DOHH2 (cell line): ENCODE results near the gene CNTNAP2.

Experiments used
- EZH2phosphoT487 ChIP-seq: fragments of 200-600 bp; sonication (generic); IDR thresholded peaks from 2 replicates; pipeline ENCODE4 v1.6.1; 2017; ENCODE audit warnings: borderline replicate concordance, mild to moderate bottlenecking, antibody characterized with exemption, low read length, moderate library complexity, mixed read lengths
- TF ChIP-seq, protein P1 (sequence below): fragments of 200-600 bp; sonication (generic); IDR thresholded peaks from one replicate; pipeline ENCODE4 v1.5.1; 2014; ENCODE audit warnings: antibody characterized with exemption, mild to moderate bottlenecking, low read depth, low read length; ENCODE audit not compliant: poor library complexity, severe bottlenecking

DNA sequence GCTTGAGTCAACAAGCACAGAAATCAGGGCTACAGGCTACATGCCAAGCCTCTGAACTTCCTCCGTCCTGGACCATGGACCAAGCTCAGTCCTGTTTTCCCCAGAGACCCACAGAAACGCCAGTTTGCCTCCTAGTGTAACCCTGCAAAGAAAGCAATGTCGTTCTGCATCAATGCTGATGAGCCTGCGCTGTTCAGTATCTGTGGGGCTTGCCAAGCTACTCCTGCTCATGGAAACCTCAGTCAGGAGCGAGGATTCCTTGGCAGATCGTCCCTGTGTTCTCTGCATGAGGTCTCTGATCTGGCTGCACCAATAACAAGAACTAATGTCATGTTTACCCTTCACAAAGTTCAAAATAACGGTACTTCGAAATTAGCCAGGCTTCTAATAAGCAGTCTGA, 1978.5 kb downstream of the CNTNAP2 start:
- TF ChIP-seq, protein P1, sequence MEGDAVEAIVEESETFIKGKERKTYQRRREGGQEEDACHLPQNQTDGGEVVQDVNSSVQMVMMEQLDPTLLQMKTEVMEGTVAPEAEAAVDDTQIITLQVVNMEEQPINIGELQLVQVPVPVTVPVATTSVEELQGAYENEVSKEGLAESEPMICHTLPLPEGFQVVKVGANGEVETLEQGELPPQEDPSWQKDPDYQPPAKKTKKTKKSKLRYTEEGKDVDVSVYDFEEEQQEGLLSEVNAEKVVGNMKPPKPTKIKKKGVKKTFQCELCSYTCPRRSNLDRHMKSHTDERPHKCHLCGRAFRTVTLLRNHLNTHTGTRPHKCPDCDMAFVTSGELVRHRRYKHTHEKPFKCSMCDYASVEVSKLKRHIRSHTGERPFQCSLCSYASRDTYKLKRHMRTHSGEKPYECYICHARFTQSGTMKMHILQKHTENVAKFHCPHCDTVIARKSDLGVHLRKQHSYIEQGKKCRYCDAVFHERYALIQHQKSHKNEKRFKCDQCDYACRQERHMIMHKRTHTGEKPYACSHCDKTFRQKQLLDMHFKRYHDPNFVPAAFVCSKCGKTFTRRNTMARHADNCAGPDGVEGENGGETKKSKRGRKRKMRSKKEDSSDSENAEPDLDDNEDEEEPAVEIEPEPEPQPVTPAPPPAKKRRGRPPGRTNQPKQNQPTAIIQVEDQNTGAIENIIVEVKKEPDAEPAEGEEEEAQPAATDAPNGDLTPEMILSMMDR = no peak
- no peak for TF ChIP-seq EZH2phosphoT487
